ENCODE measurements around the gene PMVK. TPM values are rescaled to one million over a fixed set of nuclear protein-coding genes. Genes with fewer than 3 reads are reported as not detected.

PMVK gene
- total RNA-seq, 1 donor from 2014 or later, result 30.4 TPM

DNA sequence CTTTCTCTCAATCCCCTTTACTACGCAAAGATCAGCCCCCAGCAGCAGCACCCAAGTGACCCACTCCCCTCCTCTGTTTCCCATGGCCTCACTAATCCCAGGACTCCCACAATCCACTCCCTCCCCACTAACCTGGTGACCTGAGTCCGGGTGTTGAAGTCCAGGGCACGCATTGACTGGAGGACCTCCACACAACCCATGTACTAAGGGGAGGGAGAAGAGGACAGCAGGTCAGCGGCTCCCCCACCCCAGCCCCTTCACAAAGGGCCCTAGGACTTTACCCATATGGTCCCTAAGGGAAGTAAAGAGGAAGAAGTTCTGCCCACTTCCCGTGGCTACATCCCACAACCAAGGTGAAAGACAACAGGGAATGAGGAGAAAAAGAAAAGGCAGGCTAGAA is 32.7 kb upstream of the PMVK start:
- no peak for ATAC-seq
- DNase-seq (ENCODE audit: low spot score), result no peak
- intact Hi-C loops (cut with DNase I), result no loop called here

DNA sequence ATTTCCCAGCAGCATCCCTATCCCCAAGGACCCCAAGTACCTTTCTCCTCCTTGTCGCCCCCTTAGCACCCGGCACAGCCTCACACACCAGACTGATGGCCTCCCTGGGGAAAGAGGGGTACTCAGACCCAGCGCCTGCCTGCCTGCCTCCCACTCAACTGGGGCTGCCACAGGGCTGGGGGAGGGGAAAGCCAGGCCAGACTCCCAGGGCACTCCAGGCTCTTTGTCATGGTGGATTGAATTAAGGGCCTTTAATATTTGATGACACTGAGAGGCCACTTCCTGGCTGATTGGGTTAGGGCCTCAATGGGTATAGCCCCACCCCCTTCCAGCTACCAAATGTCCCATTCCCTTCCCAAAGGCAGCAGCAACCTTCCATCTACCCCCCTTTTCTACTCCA is 32.2 kb upstream of the PMVK start:
- intact Hi-C loops (cut with DNase I), result no loop called here
- DNase-seq (ENCODE audit: low spot score), result no peak
- ATAC-seq, result no peak

DNA sequence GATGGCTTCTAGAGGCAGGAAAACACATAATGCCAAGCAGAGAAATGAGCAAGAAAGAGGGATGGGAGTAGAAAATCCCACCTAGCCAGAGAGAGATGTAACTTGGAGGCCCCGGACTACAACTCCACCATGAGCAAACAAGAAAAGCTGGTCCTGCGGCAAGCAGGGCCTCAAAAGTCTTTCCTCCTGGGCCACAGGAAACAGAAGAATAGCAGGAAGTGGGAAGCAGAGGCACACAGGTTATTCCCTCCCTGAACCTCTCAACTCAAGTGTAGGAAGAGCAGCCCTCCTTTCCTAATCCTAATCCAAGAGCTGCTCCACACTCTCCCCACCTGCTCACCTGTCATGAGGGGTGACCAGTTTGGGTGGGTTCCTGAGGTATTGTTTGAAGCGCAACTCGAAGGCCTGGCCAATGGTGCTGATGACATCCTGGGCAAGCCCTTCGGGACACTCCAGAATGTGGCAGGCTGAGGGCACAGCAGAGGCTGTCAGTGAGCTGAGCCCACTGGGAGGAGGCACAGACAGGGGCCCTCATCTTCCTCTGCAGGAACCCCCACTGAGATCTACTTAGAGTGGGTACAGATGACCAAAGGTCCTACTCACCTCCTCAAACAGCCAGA is 30.9 kb upstream of the PMVK start:
- no peak for ATAC-seq
- no peak for DNase-seq (ENCODE audit: low spot score)
- intact Hi-C loops (cut with DNase I), result no loop called here

DNA sequence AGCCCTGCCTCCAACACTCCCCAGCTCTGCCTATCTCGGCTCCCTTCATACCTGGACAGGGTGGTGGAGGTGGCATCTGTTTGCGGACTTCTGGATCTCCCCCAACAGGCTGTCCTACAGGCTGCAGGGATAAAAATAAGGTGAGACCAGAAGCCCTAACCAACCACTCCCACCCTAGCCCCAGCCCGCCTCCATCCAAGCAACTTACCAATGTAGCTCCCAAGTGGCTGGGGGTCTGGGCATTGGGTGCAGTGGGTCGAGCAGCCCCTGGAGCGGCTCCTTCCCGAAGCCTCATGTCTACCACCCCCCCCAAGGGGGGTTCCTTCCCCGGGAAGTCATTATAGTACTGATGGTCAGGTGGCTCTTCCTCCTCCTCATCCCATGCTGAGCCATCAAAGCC is 29.6 kb upstream of the PMVK start:
- ATAC-seq (no peak), DNase-seq (ENCODE audit: low spot score) (no peak)
- intact Hi-C loops (cut with DNase I), result no loop called here

DNA sequence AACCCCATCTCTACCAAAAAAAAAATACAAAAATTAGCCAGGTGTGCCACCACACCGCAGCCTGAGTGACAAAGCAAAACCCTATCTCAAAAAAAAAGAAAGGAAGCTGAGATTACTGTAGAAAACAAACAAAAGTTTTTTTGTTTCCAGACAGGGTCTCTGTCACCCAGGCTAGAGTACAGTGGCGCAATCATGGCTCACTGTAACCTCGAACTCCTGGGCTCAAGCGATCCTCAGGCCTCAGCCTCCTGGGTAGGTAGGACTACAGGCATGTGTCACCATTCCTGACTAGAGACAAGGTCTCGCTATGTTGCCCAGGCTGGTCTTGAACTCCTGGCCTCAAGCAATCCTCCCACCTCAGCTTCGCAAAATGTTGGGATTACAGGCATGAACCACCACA is 27.8 kb upstream of the PMVK start:
- no peak for DNase-seq (ENCODE audit: low spot score)
- intact Hi-C loops (cut with DNase I), result no loop called here
- no peak for ATAC-seq

DNA sequence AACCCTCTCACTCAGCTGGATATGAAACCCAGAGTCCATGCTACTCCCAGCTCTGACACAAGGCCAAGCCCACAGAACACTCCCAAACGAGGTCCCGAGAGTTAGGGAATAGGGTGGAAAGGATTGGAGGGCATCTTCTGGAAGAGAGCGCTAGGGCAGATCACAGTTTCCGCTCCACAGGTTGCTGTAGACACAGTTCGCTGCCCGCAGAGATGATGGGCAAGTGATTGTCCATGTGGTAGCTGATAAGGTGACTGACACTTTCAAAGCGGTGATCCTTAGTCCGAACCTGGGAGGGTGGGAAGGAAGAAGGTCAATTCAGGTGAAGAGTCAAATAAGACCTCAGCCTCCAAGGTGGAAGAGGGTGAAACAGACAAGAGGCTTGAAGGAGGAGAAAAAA is 27.1 kb upstream of the PMVK start:
- intact Hi-C loops (cut with DNase I), result loop anchor here (2.0 kb wide), 1 partner anchor 31 kb away; no protein-coding TSS in a partner anchor
- DNase-seq (ENCODE audit: low spot score) (no peak), ATAC-seq (no peak)

DNA sequence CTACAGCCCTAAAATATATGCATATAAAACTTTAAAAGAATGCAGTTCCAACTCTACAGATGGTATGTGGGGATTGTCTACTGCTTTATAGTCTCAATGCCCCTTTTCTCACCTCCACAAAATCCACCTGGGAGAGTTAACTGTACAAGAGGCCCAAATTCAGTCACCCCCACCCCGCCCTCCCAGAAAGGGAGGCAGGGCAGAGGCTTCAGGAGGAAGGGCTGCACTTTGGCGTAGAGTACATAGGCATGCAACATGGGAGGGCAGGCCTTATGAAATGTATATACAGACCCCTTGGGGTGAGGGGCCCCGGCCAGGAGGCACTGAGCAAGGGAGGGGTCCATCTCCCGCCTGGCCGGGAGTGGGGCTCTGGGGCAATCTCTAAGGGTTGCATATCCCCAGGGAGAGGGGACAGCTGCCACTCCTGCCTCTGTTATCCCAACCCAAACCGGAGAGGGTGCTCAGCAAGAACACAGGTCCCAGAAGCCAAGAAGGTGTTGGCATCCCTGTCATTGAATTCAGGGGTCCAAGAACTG is 26.3 kb upstream of the PMVK start:
- ATAC-seq (no peak), DNase-seq (ENCODE audit: low spot score) (no peak)
- intact Hi-C loops (cut with DNase I), result loop anchor here (2.0 kb wide), 1 partner anchor 32 kb away; no protein-coding TSS in a partner anchor

DNA sequence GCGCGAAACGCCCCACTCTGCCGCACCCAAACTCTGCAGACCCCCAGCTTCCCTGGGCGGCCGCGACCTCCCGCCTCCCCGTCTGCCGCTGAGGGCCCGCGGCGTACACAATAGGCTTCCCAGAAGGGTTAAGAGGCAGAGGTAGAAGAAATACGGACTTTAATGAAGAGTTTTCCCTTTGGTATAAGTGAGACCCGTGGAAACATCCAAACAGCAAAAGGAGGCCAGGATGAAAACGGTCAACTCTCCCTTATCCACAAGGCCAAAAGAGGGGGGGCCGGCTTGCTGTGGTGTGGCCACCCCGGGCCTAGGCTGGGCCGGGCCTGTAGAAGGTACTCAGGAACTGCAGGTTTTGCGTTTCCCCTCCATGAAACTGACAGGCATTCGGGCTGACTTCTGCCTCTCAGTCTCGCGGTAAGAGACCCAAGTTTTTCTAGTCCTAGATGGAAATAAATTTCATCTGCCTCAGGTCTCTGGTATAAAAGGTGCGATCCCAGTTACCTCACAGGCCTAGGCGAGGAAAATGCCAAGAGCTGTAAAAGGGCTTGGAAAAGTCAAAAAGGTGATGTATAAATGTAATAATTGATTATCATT is 25.7 kb upstream of the PMVK start:
- ATAC-seq (no peak), DNase-seq (ENCODE audit: low spot score) (peak; percentile 60)
- intact Hi-C loops (cut with DNase I), result loop anchor here (2.0 kb wide), 1 partner anchor 33 kb away; no protein-coding TSS in a partner anchor

DNA sequence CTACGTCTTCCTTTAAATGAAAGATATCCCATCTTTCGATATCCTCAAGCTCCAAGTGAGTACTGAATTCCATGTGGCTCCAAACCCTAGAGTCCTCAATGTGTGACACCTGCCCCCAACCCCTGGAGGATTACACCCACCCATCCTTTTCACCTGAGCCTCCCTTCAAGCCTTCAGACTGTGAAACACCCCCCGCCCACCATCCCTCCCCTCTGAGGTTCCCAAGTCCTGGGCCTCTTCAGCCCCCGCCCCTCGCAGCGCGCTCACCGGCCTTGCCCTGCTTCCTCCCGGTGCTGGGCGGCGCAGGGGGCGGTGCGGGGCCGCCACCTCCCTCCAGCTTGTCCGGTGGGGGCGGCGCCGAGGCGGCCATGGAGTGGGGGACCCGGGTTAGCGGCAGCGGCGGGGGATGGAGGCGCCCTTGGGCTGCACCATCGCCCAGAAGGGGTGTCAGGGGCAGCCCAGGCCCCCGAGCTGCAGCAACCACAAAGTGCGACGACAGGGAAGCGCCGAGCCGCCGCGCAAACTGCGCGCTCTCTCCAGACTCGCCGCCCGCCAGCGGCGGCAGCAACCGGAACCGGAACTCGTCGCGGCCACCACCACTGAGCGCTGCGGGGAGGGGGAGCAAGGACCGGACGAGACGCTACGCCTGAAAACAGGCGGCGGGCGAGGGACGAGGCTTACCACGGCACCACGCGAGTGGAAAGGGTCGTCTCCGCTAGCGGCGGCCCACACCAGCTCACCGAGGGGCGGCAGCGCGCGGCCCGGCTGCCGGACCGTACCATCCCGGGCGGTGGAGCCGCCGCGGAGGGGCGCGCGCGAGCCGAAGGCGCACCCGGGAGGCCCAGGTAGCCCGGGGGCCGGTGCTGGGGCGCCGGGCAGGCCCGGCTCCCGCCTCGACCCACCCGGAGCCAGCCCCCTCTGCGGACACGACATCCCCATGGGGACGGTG is 25.0 kb upstream of the PMVK start, which contains the start of gene PYGO2:
Gene PYGO2 (minus strand): TSS at position 576 of the 949 bp plus-strand sequence. CDS start 206 bp downstream, at position 370.
- ATAC-seq (peak; percentile 84), DNase-seq (ENCODE audit: low spot score) (peak; percentile 90)
- intact Hi-C loops (cut with DNase I), result loop anchor here (2.0 kb wide), 1 partner anchor 33 kb away; no protein-coding TSS in a partner anchor

DNA sequence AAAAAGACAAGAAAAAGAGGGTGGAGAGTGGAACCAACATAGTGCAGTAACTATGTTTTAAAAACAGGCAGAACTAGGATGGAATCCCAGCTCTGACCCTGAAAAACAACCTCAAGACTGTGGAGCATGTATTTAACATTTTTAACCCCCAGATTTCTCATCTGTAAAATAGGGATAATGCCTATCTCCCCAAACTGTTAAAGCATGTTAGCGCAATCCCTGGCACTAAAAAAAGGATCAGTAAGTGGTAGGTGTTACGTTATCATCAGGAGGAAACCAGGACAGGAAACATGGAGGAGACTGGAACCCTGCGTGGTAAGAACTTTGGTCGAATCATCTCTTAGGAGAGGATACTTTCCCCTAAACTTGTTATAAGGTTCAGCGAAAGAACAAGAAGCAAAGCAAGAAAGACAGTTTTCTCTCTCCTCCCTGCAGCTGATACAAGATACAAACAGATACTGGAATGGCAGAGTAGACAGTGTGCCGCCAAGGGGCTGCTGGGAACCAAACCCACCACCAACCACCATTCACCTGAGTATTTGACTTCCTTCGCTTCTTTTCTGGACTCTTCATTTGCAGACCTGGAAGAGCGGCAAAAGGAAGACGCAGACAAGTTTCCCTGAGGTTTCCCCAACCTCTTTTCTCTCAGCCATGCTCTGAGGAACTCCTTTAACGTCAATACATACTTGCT is 24.1 kb upstream of the PMVK start:
- DNase-seq (ENCODE audit: low spot score), result no peak

DNA sequence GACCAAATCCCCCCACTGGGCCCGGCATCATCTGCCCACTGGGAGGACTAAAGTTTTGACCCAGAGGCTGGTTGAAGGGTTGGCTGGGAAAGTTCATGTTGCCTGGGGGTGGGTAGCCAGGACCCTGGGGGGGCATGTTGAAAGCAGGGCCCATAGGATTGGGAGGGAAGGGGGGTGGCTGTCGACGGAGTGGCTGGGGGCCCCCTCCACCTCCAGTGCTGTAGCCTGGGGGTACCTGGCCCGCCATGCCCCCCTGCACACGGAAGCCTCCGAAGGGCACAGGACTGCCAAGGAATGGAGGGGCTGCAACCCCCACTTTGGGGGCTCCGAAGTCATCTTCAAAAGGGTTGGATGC is 22.9 kb upstream of the PMVK start:
- intact Hi-C loops (cut with DNase I), result loop anchor here (10.0 kb wide), 1 partner anchor 95 kb away; the partner anchor contains the start of gene ADAM15
- DNase-seq (ENCODE audit: low spot score) (no peak), ATAC-seq (no peak)

More for the DNA sequence above, 24.1 kb upstream of the PMVK start:
- intact Hi-C loops (cut with DNase I), result no loop called here
- no peak for ATAC-seq

DNA sequence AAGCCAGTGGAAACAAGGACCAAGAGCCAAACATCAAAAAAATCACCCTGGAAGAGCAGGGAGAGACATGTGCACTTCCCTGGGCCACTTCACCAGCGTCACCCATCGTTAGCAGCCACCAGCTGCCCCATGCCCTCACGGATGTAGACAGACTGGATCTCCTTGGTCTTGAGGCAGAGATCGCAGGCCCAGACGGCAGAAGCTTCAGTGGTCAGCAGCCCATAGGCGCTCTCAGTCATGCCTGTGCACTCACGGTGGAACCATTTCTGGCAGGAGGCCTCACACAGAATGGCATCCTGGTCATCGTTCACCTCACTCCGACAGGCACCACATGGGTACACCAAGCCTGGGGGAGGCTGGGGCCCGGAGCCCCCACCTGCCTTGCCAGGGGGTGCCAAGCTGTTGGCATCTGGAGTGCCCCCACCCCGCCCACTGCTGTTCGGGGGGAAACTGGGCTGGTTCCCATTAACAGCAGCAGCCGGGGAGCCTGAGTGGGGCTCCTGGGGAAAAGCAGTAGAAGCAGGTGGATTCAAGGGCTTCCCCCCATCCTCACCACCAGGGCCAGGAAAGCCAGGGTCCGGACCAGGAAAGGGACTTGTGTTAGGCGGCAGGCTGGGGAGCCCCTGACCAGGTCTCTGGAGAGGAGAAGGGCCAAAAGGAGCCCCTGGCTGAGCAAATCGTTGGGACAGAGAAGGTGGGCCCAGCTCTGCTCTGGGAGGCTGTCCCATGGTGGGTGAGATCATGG is 22.3 kb upstream of the PMVK start:
- no peak for DNase-seq (ENCODE audit: low spot score)
- no peak for ATAC-seq
- intact Hi-C loops (cut with DNase I), result loop anchor here (10.0 kb wide), 1 partner anchor 96 kb away; the partner anchor contains the start of gene ADAM15

DNA sequence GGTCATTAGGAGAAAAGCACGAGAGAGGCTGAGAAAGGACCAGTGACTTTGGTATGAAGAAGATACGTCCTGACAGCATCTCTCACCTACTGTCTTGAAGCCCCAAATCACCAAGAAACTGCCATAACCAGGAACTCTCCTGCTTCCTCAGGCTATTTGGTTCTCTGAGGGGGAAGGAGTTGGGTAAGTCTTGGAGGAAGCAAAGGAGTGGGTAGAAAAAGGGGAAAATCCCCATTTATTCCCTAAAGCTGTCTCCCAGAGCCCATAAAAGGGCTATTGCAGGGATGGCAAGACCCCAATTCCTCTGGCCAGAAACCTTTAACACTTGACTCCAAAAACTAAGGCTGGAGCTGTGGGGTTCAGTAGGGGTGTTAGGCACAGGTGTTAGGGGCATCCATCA is 21.5 kb upstream of the PMVK start:
- DNase-seq (ENCODE audit: low spot score) (no peak), ATAC-seq (no peak)
- intact Hi-C loops (cut with DNase I), result loop anchor here (10.0 kb wide), 1 partner anchor 97 kb away; the partner anchor contains the start of gene ADAM15

DNA sequence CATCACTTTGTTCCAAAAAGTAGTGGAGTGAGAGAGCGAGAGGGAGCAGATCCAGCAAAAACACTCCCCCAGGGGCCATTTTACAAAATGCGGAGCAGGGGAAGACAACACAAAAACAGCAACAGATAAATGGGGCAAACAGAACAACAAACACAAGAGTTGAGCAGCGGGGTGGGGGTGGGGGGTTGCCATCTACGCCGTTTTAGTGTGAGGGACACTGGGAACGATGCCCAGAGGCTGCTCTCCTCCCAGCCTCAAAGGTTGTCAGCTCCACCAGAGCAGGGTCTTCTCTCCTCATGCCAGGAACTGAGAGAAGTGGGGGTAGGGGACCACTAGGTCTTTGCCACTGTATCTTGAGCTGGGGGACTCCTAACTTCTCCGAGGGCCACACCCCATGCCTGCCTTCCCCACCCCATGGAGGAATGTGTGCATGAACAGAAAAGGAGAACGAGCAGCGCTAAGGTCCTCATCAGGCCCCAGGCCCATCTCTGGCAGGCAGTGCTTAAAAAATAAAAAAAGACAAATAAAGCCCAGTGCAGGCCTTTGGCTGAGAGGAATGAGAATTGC is 20.7 kb upstream of the PMVK start:
- intact Hi-C loops (cut with DNase I), result loop anchor here (10.0 kb wide), 1 partner anchor 98 kb away; the partner anchor contains the start of gene ADAM15
- ATAC-seq, result no peak
- DNase-seq (ENCODE audit: low spot score), result no peak

DNA sequence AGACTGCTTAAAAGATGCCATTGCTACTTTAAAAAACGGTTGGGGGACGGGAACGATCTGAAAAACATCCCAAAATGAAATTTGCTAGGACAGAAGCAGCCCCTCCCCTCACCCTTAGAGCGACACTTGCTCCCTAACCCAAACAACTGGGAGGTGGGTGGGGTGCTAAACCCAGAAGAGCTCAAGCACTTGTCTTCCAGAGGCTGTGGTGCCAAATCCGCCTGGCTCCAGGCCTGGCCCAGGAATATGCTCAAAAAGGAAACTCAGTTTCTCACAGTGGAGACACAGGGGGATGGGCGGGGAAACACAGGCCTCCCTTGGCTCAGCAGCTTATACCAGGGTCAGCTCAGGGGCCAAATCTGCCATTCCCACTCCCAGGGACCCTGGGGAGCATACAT is 20.0 kb upstream of the PMVK start:
- intact Hi-C loops (cut with DNase I), result loop anchor here (10.0 kb wide), 1 partner anchor 98 kb away; the partner anchor contains the start of gene ADAM15

DNA sequence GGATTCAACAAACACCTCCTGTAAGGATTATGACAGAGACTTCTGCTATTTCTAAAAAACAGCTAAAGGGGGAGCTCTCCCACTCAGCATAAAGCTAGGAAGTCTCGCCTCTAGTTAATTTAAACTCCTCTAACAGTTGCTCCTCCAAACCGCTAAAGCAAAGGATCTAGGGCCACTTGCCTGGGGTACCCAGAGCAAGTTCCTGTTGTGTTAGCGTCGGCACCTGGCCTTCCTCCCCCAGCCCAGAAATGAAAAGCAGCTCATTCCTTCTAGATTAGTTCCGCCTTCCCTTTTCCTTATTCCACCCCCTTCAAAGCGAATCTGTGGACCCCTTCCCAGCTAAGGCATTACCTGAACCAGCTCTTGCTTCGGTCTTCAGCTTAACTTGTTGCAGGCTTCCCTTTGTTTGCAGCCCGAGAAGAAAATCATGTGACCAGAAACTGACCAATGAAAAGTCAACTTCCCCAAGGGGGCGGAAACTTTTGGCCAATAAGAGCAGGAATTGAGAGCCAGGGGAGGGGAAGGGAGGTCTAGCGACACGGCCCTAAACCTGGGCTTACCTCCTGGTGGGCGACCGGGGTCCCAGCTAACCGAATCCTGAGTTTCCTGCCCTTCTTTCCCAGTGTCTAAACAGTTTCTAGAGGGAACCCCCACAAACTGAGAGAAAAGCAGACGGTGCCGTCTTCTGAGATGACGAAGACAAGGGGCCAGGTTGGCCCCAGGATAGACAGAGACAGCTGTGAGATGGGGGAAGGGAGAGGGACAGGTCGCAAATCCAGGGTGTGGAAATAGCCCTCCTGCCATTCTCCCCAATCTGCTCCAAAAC is 19.4 kb upstream of the PMVK start, which contains the start of gene PBXIP1:
Gene PBXIP1 (minus strand): TSS at position 382 of the 826 bp plus-strand sequence. CDS start 2,378 bp downstream, outside the sequence.
- ATAC-seq (peak; percentile 88), DNase-seq (ENCODE audit: low spot score) (peak; percentile 84)
- intact Hi-C loops (cut with DNase I), result loop anchor here (10.0 kb wide), 1 partner anchor 99 kb away; the partner anchor contains the start of gene ADAM15

More for the DNA sequence above, 20.0 kb upstream of the PMVK start:
- DNase-seq (ENCODE audit: low spot score) (no peak), ATAC-seq (peak; percentile 53)
